GM12873 (cell line): ENCODE measurements around the gene CYSLTR2.

ENCODE experiments used
- CTCF ChIP-seq: IDR thresholded peaks from 2 replicates; pipeline ENCODE4 v1.5.1; 2012; ENCODE audit warnings: low read depth, mild to moderate bottlenecking, moderate library complexity, low read length, control low read depth; ENCODE audit not compliant: insufficient read depth; ENCODE audit errors: missing control alignments

CYSLTR2 gene

GRCh38 chr13:48634636-48635035 is 19.1 kb upstream of the CYSLTR2 start:
- no peak for TF ChIP-seq CTCF

GRCh38 chr13:48635478-48635877 is 18.3 kb upstream of the CYSLTR2 start:
- TF ChIP-seq CTCF: no peak

- TF ChIP-seq CTCF: no peak
Measured at GRCh38 chr13:48636550-48636949, 17.2 kb upstream of the CYSLTR2 start.

- no peak for TF ChIP-seq CTCF
Measured at GRCh38 chr13:48637601-48638000, 16.1 kb upstream of the CYSLTR2 start.

- TF ChIP-seq CTCF: no peak
Measured at GRCh38 chr13:48640767-48641166, 13.0 kb upstream of the CYSLTR2 start.

GRCh38 chr13:48641404-48641803 is 12.3 kb upstream of the CYSLTR2 start:
- no peak for TF ChIP-seq CTCF

- no peak for TF ChIP-seq CTCF
Measured at GRCh38 chr13:48642061-48642460, 11.7 kb upstream of the CYSLTR2 start.

- no peak for TF ChIP-seq CTCF
Measured at GRCh38 chr13:48643159-48643558, 10.6 kb upstream of the CYSLTR2 start.
